ENCODE results near the gene FAM118B.
"Not testable (repeated sequence)": the region's sequence is repeated elsewhere in the genome, so short reads cannot be mapped to it uniquely, and the experiment has no call there.

FAM118B gene

DNA sequence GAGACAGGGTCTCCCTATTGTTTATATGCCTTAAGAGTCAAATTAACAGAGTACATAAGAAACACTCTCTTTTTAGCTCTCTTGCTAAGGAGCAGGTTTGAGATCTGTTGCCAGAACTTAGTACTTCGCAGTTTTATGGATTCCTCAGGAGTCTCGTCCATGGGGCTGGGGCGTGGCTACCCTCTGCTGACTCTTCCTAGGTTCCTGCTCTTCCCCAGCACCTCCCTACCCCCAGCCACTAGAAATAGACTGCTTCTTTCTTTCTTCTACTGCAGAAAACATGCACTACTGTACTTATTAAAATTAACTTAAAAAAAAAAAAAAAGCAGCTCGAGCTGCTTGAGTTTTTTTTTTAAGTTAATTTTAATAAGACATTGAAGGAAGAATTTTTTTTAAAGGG is 8.0 kb downstream of the FAM118B start:
- H3K4me3 Mint-ChIP-seq, result no peak overlapping the region
- H3K27me3 Mint-ChIP-seq, result no peaks in the 10 kb centered on the region
- no peaks in the 10 kb centered on the region for H3K9me3 Mint-ChIP-seq
- DNase-seq, result no peak
- peaks cover 7% of the 10 kb centered on the region for H3K4me1 Mint-ChIP-seq
- no peaks in the 10 kb centered on the region for H3K36me3 Mint-ChIP-seq
- H3K27ac Mint-ChIP-seq, result no peak overlapping the region
- CTCF ChIA-PET, result no interaction called here

DNA sequence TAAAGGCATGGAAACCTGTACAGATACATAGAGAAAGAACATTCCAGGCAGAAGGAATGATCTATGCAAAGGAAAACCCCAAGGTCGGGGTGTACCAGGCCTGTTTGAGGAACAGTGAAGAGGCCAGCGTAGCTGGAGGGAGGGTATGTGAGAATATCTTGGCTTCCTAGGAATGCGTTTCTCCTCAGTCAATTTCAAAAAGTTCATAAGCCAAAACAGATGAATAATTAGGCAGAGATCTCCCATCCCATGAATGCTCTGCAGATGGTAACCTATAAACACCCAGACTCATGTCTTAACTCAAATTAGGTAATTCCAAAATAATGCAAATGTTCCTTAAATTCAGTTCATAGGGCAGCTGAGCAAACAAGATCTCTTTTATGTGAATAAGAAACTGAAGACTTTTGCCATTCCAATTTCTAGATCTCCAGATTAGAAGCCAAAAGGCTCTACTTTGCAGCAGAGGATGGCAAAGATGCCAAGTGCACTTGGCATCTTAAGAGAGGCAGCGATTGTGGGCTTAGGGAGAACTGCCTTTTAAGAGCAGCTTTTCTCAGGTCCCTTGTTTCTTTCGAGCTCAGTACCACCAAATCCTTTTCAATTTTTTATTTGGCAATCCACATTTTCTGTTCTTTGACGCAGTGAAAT is 13.2 kb downstream of the FAM118B start:
- CTCF ChIA-PET, result no interaction called here
- DNase-seq, result no peak
- no peaks in the 10 kb centered on the region for H3K27me3 Mint-ChIP-seq
- no peak overlapping the region for H3K27ac Mint-ChIP-seq
- no peaks in the 10 kb centered on the region for H3K4me1 Mint-ChIP-seq
- no peak overlapping the region for H3K4me3 Mint-ChIP-seq
- no peaks in the 10 kb centered on the region for H3K36me3 Mint-ChIP-seq
- H3K9me3 Mint-ChIP-seq, result no peaks in the 10 kb centered on the region

DNA sequence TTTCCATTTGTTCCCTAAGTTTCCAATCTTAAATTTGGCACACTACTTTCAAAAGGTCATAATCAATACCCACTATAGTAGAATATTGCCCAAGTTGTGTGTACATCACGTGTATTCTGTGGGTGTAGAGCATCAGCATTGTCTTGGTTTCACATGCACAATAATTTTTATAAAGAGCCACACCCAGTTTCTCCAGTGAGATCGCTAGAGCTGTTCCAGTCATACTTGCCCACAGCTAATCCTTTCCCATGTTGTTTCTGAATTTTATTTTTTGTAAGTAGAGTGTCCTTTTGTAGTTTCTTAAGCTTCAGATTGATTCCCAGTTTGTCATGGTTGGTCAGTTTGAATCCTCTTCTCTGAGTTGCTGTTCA is 13.7 kb downstream of the FAM118B start:
- CTCF ChIA-PET, result no interaction called here
- Mint-ChIP-seq H3K4me3 (no peak overlapping the region), H3K9me3 (no peaks in the 10 kb centered on the region), H3K27me3 (no peaks in the 10 kb centered on the region), H3K36me3 (no peaks in the 10 kb centered on the region), H3K4me1 (no peaks in the 10 kb centered on the region), H3K27ac (no peak overlapping the region)
- DNase-seq, result no peak

DNA sequence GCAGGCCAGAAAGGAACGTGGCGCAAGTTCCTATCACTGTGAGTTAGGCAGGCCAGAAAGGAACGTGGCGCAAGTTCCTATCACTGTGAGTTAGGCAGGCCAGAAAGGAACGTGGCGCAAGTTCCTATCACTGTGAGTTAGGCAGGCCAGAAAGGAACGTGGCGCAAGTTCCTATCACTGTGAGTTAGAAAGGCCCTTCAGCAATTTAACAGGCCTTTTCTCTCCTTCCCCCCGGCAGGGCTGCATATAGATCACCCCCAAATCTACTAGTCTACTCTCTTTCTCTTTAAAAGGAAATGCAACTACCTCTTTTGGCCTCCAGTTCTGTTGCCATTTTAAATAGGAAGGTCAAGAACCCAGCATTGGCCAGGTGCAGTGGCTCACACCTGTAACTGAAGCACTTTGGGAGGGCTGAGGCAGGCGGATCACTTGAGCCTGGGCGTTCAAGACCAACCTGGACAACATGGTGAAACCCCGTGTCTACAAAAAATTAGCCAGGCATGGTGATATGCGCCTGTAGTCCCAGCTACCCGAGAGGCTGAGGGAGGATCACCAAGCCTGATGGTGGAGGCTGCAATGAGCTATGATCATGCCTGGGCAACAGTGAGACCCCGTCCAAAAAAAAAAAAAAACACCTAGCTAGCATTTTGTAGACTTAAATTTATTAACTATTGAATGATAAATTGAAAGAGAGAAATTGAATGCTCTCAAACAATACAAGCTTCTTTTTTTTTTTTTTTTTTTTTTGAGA is 14.9 kb downstream of the FAM118B start:
- H3K27me3 Mint-ChIP-seq, result no peaks in the 10 kb centered on the region
- peaks cover 3% of the 10 kb centered on the region for H3K36me3 Mint-ChIP-seq
- no peaks in the 10 kb centered on the region for H3K4me1 Mint-ChIP-seq
- H3K9me3 Mint-ChIP-seq, result no peaks in the 10 kb centered on the region
- no peak overlapping the region for H3K27ac Mint-ChIP-seq
- CTCF ChIA-PET, result no interaction called here
- DNase-seq, result no peak
- no peak overlapping the region for H3K4me3 Mint-ChIP-seq

DNA sequence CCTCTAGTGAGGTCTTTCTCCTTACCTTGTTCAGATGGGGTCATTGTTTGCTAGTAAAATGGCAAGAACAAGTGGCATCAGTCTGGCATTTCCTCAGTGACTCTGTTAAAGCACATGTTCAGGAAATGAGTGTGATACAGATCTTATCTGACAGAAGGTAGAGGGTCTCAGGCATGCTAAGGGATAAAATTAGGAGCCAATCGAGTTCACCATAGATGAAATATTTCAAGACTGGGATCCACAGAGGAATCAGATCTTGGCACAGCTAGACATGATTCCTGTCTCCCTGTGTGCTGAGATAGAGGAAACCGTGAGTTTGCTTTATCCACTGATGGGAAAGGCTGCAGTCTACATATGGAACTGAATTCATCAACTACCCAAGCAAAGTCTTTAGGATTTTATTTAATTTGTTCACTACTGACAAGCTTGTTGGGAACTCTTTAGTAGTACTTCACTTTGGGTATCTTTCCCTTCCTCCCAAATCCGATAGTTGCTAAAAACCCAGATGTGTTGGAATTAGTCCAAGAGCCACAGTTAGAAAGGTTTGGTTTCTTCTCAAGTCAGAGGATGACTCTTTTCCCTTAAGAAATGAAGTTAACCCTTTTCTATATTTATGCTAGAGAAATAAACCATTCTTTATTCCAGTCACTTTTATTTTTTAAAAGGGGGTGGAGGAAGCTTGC is 18.4 kb downstream of the FAM118B start:
- Mint-ChIP-seq H3K27me3 (no peaks in the 10 kb centered on the region), H3K36me3 (peaks cover 3% of the 10 kb centered on the region), H3K27ac (no peak overlapping the region), H3K4me1 (no peaks in the 10 kb centered on the region), H3K4me3 (no peak overlapping the region), H3K9me3 (no peaks in the 10 kb centered on the region)
- no peak for DNase-seq
- CTCF ChIA-PET, result no interaction called here

DNA sequence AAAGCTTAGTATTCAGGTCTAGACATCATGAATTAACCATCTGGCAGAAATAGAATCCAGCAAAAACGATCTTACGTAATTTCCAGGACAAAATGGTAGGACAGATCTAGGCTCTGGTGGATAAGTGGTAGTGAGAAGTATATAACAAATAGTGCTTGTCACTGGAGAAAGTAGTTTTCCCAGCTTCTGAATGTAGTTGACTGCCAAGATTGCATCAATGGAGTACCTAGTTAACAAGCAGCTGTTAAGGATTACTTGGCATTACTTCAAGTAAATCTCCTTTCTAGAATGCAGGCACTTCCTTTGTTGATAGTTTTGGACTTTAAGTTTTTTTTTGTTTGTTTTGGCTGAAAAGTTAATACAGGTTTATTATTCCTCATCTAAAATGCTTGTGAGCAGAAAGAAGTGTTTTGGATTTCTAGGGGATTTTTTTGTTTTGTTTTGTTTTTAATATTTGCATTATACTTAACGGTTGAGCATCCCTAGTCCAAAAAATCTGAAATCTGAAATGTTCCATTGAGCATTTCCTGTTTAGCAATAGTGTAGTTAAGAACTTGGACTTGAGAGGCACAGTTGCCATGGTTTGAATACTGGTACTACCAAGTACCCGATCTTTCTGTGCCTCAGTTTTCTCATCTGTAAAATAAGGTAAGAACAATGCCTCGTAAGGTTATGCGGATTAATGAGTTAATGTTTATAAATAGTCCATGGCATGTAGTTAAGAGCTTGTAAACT is 20.3 kb downstream of the FAM118B start:
- no peak for DNase-seq
- Mint-ChIP-seq H3K27ac (no peak overlapping the region), H3K36me3 (peaks cover 8% of the 10 kb centered on the region), H3K4me3 (no peak overlapping the region), H3K4me1 (no peaks in the 10 kb centered on the region), H3K27me3 (no peaks in the 10 kb centered on the region), H3K9me3 (no peaks in the 10 kb centered on the region)
- CTCF ChIA-PET, result no interaction called here

DNA sequence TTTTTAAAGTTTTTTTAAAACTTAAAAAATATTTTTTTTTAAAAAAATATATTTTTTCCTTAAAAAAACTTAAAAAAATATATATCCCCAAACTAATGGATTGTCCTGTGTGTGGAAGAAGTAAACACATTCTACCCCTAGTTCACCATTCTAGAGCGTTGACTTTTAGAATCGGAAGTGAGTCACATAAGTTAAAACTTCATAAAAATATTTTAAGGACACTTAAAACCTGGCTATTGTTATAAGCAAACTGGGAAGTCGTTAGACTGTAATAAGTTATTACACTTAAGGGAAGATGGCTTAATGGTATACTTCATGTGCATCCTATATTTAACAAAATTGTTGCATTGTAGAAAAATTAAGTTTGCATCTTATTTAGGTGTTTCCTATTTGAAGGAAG is 21.1 kb downstream of the FAM118B start:
- CTCF ChIA-PET, result no interaction called here

DNA sequence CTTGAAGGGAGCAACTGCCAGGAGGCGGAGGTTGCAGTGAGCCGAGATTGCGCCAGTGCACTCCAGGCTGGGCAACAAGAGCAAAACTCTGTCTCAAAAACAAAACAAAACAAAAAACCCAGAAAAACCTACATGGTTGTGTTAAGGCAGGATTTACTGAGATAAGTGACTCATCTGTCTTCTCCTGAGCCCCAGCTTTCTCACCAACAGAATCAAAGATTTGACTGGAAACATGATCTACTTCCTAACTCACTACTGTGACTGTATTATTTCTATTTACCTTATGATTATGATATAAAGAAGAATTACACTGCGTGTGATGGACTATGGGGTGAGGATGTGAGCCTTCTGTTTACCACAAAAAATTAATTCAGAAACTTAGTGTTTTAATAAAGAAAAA is 21.8 kb downstream of the FAM118B start:
- Mint-ChIP-seq H3K9me3 (no peaks in the 10 kb centered on the region), H3K27me3 (no peaks in the 10 kb centered on the region), H3K4me1 (no peaks in the 10 kb centered on the region), H3K36me3 (peaks cover 9% of the 10 kb centered on the region), H3K4me3 (no peak overlapping the region), H3K27ac (no peak overlapping the region)
- CTCF ChIA-PET, result no interaction called here
- DNase-seq, result no peak

More for the DNA sequence above, 21.1 kb downstream of the FAM118B start:
- H3K4me3 Mint-ChIP-seq, result no peak overlapping the region
- H3K27me3 Mint-ChIP-seq, result no peaks in the 10 kb centered on the region
- H3K9me3 Mint-ChIP-seq, result no peaks in the 10 kb centered on the region
- no peak overlapping the region for H3K27ac Mint-ChIP-seq
- no peak for DNase-seq
- H3K36me3 Mint-ChIP-seq, result peaks cover 8% of the 10 kb centered on the region
- H3K4me1 Mint-ChIP-seq, result no peaks in the 10 kb centered on the region

DNA sequence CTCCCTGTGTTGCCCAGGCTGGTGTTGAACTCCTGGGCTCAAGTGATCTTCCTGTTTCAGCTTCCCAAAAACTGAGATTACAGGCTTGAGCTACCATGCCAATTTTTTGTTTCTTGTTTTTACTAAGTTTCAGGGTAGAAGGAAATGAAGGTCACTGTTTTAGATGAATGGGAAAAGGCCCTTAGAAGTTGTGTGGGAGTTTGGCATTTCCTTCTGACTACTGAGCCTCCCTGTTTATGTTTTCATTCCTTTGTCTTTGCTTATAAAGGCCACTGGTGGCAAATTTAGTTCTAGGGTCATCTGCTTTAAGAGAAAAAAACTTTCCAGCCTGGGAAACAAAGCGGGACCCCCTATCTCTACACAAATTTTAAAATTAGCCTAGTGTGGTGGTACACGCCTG is 35.1 kb downstream of the FAM118B start:
- Mint-ChIP-seq H3K36me3 (peaks cover 16% of the 10 kb centered on the region), H3K27ac (no peak overlapping the region), H3K9me3 (no peaks in the 10 kb centered on the region), H3K4me3 (no peak overlapping the region), H3K4me1 (no peaks in the 10 kb centered on the region), H3K27me3 (no peaks in the 10 kb centered on the region)
- CTCF ChIA-PET, result no interaction called here
- no peak for DNase-seq

DNA sequence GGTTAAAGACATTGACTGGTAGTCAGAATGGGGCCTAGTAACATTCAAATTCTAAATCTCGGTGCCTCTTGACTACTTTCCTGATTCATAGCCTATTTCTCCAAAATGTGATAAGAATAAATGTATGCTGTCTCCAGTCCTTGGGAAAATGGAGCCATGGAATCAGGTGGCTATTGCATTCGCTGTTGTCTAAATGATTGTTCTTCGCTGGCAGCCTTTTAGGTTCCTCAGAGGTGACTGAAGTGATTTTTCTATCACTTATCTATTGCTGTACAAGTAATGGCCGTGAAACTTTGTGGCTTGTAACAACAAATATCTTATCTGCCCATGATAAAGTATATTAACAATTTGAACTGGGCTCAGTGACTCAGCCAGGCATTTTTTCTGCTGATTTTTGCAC is 41.7 kb downstream of the FAM118B start:
- Mint-ChIP-seq H3K36me3 (peaks cover 19% of the 10 kb centered on the region), H3K27me3 (no peaks in the 10 kb centered on the region), H3K27ac (no peak overlapping the region), H3K9me3 (no peaks in the 10 kb centered on the region), H3K4me3 (no peak overlapping the region), H3K4me1 (no peaks in the 10 kb centered on the region)
- DNase-seq, result no peak
- CTCF ChIA-PET, result no interaction called here

DNA sequence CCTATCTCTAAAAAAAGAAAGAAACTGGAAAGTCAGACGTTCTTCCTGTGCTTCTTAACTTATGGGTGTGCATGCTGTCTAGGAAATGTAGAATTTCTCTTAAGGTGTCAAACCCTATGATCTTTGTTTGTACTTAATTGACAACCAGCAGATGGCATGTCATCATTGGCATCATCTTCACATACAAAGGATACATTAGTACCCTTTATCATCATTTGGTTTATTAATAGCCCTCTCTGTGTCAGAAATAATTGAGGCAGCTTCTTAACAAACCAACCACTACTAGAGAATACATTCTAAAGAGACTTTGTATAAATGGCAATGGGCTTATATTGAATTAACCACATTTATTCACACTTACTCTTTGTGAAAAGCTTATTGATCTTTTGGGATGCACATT is 43.2 kb downstream of the FAM118B start:
- Mint-ChIP-seq H3K27me3 (no peaks in the 10 kb centered on the region), H3K27ac (no peak overlapping the region), H3K9me3 (no peaks in the 10 kb centered on the region), H3K4me1 (no peaks in the 10 kb centered on the region), H3K4me3 (no peak overlapping the region), H3K36me3 (peaks cover 19% of the 10 kb centered on the region)
- CTCF ChIA-PET, result no interaction called here
- no peak for DNase-seq

DNA sequence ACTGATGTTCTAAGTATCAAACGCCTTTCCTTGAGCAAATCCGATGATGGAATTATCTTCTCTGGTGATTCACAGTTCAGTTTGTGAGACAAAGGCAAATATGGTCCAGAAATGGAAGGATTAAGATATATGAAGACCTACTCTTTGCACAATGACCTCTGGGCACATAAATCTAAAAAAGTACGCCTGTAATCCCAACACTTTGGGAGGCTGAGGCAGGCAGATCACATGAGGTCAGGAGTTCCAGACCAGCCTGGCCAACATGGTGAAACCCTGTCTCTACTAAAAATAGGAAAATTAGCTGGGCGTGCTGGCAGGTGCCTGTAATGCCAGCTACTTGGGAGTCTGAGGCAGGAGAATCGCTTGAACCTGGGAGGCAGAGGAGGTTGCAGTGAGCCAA is 43.9 kb downstream of the FAM118B start:
- not testable (repeated sequence) for DNase-seq, H3K9me3 Mint-ChIP-seq
- H3K36me3 Mint-ChIP-seq, result peaks cover 21% of the 10 kb centered on the region

DNA sequence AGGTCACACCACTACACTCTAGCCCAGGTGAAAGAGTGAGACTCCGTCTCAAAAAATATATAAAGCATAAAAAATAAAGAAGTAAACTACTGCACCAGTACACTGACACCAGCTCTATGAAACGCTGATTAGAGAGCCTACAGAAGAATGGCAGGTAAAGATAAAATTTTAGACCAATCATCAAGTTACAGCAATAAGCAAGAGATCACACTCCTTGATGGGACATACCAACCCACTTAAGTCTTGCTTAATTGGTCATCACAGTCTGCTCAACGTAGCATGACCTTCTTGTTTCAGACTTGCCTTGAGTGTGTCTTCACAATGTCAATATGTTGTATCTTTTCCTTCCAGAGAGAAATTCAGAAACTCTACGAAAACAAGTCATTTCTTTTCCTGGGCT is 44.6 kb downstream of the FAM118B start:
- H3K4me1 Mint-ChIP-seq, result no peaks in the 10 kb centered on the region
- H3K27ac Mint-ChIP-seq, result no peak overlapping the region
- H3K36me3 Mint-ChIP-seq, result peaks cover 21% of the 10 kb centered on the region
- DNase-seq, result no peak
- CTCF ChIA-PET, result no interaction called here
- H3K27me3 Mint-ChIP-seq, result no peaks in the 10 kb centered on the region
- no peaks in the 10 kb centered on the region for H3K9me3 Mint-ChIP-seq
- H3K4me3 Mint-ChIP-seq, result no peak overlapping the region

More for the DNA sequence above, 43.9 kb downstream of the FAM118B start:
- H3K4me1 Mint-ChIP-seq, H3K4me3 Mint-ChIP-seq, CTCF ChIA-PET, H3K27me3 Mint-ChIP-seq, H3K27ac Mint-ChIP-seq: not testable (repeated sequence)

DNA sequence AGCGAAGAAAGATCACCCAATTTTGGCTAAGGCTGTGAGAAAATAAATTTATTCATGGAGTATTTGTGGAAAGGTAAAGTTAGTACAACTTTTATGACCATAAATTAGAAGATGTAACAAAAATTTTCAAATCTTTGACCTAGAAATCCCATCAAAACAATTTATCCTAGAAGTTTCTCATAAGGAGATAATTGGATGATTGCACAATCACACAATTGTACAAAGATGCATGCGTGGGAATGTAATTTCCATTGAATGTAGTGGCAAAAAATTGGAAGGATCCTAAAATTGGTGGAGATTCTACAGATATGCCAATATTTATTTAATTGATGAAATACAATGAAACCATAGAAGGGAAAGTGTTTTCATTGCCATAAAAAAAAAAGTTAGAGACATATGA is 45.6 kb downstream of the FAM118B start:
- H3K9me3 Mint-ChIP-seq, result no peaks in the 10 kb centered on the region
- no peak overlapping the region for H3K4me3 Mint-ChIP-seq
- no peak overlapping the region for H3K27ac Mint-ChIP-seq
- CTCF ChIA-PET, result no interaction called here
- peaks cover 20% of the 10 kb centered on the region for H3K36me3 Mint-ChIP-seq
- no peaks in the 10 kb centered on the region for H3K27me3 Mint-ChIP-seq
- H3K4me1 Mint-ChIP-seq, result no peaks in the 10 kb centered on the region
- DNase-seq, result no peak

DNA sequence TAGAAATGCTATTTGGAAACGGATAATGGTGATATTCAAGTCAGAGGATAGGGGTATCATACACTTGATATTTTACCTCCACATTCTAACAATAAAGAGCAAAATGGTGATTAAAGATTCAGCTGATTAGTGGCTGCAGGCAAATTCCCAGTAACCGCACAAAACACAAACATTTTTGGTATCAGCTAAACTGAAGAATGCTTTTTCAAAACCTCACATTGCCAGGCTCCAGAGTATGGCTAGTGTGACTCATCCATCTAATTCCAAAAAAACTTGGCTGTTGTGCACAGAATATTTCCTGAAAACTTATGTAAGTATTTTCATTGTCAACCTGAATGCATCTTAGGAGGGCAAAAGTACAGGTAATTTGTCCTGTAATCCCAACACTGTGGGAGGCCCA is 46.2 kb downstream of the FAM118B start:
- Mint-ChIP-seq H3K4me1 (no peaks in the 10 kb centered on the region), H3K9me3 (no peaks in the 10 kb centered on the region), H3K36me3 (peaks cover 20% of the 10 kb centered on the region), H3K4me3 (no peak overlapping the region), H3K27ac (no peak overlapping the region), H3K27me3 (no peaks in the 10 kb centered on the region)
- DNase-seq, result no peak
- CTCF ChIA-PET, result no interaction called here
